Suppressor macrophage treated with lipopolysaccharide for 1 hour (primary cell): Measurements from ENCODE around the gene AAK1.
"Not testable (repeated sequence)": the region's sequence is repeated elsewhere in the genome, so short reads cannot be mapped to it uniquely, and the experiment has no call there.

Experiments used
- DNase-seq, 3 donors: peaks; one replicate each; pipeline ENCODE4 v3.0.0-alpha.2; 2020 to 2022

The AAK1 gene

GRCh38 chr2:69624131-69624530 is 19.4 kb downstream of the AAK1 start:
- peak; percentile 29 to 73 (median 67) for DNase-seq

DNA sequence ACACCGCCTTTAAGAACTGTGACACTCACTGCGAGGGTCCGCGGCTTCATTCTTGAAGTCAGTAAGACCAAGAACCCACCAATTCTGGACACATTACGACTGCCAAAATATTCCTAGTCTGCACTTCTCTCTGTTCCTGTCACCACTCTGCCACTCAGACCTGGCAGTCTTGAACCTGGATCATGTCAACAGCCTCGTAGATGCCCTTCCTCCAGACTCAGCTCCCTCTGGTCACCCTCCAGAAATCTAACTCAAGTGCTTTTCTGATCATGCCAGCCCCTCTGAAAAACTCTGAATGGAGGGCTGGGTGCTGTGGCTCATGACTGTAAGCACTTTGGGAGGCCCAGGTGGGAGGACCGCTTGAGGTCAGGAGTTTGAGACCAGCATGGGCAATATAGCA is 20.3 kb downstream of the AAK1 start:
- DNase-seq, result no peak

DNA sequence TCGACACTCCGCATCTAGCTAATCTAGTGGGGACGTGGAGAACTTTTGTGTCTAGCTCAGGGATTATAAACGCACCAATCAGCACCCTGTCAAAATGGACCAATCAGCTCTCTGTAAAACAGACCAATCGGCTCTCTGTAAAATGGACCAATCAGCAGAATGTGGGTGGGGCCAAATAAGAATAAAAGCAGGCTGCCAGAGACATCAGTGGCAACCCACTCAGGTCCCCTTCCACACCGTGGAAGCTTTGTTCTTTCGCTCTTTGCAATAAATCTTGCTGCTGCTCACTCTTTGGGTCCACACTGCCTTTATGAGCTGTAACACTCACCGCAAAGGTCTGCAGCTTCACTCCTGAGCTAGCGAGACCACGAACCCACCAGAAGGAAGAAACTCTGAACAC is 20.7 kb downstream of the AAK1 start:
- DNase-seq, result not testable (repeated sequence)

- not testable (repeated sequence) for DNase-seq
These were observed 21.5 kb downstream of the AAK1 start for GRCh38 chr2:69622017-69622540.

DNA sequence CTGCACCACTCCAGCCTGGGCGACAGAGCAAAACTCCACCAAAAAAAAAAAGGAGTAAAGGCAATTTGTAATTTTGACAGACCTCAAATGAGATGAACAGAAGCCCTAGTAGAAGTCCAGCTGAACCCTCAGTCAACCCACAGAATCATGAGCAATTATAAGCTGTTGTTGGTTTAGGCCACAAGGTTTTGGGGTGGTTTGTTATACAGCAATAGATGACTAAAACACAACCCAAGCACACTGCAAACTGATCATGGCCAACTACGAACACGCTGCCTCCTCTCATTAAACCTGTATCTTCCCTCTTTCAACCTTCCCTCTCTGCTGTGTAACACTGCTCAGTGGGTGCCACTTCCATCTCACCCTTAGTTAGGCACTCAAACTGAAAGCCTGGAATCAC is 22.1 kb downstream of the AAK1 start:
- DNase-seq, result no peak

GRCh38 chr2:69620870-69621269 is 22.7 kb downstream of the AAK1 start:
- DNase-seq, result no peak

- no peak for DNase-seq
These were observed 23.8 kb downstream of the AAK1 start for GRCh38 chr2:69619725-69620124.

DNA sequence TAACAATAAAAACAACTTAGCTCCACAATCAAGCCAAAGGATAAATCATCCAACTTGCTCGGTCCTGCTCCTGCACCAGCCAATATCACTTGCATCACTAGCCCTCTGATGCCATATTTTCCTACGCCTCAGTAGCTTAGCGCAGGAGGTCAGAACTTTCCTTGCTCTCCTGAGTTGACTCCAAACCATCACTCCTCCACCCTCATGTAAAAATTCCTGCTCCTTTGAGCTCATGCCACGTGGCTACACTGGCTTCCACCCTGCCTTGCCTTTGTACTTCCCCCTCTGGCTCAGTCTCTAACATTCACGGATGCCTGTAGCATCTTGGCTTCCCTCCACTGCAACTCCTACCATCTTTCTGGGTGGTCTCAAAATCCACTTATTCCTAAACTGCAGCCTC is 25.2 kb downstream of the AAK1 start:
- DNase-seq, result peak in 2 of 3 donors; percentile 25 to 39

DNA sequence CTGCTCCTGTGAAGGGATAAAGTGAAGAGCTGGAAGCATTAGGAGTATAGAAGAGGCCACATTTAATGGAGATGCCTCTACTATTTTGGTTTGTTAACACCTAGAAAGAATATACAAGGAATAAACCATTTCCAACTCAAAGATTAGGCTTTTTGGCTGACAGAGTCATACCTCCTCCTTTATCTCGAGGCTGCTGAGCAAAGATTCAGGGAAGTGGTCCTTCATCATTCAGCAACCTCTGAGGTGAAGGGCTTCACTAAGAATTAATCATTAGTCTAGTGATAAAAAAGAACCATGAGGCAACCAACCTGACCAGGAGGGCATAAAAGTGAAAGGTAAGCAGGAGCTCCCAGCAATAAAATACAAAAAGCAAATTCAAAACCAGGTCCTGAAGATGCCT is 25.8 kb downstream of the AAK1 start:
- no peak for DNase-seq

DNA sequence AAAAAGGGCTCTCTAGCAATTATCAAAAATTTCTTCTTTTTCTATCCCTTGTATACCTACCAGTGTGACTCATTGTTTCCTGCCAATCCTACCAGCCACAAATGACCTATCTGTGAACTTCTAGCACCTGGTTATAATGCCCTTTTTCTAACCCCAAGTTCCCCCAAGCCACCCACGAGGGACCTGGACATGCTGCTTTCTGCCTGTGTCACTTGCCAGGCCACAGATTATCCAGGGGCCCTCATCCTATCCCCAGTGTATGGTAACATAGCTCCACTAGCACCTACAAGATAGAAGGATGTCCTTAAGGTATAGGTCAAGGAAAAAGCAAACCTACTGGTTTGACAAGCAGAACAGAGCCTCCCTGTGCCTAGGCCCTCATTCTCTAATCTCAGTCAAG is 26.8 kb downstream of the AAK1 start:
- no peak for DNase-seq

GRCh38 chr2:69615969-69616368 is 27.6 kb downstream of the AAK1 start:
- peak; percentile 43 to 67 (median 44) for DNase-seq

- no peak for DNase-seq
These were observed 28.4 kb downstream of the AAK1 start for GRCh38 chr2:69615078-69615625.

DNA sequence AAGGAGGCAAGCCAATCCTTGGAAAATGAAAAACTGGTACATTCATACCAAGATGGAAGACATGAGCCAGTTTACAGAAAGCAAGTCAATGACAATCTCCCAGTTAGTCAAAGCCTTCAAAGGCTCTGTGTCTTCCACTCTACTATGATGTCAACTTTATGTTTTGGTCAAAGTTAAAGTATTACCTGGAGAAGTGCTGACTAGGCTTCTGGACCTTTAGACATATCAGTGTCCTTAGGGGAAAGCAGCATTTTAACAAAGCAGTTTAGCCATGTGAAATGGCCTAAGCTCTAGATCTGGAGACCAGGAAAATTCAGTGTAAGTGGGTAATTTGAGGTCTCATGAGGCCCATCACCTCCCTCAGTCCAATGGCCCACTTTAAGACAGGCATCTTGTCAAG is 30.8 kb downstream of the AAK1 start:
- DNase-seq, result no peak

GRCh38 chr2:69612200-69612599 is 31.3 kb downstream of the AAK1 start:
- no peak for DNase-seq

DNA sequence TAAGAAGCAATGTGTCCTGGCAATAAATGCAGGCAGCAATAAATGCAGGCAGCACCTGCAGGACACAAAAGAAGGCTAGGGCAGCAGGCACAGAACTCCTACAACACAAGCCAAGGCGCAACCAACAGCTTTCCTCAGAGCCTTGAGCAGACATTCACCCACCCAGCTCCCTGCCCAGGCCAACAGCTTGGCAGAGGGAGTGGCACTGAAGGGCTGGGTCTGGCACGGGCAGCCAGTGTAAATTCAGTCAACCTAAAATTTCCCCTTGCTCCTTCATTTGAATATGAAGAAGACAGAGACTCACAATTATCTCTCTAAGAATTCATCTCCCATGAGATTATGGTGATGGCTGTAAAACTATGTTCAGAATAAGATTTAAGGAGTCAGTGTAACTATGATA is 35.4 kb downstream of the AAK1 start:
- no peak for DNase-seq

DNA sequence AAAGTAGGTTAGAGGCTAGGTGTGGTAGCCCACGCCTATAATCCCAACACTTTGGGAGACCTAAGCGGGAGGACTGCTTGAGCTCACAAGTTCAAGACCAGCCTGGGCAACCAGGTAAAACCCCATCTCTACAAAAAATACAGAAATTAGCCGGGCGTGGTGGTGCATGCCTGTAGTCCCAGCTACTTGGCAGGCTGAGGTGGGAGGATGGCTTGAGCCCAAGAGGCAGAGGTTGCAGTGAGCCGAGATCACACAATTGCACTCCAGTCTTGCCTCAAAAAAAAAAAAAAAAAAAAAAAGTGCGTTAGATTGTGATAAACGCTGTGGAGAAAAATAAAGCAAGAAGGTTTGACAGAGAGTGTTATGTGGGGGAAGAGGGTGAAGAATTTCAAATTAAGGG is 36.8 kb downstream of the AAK1 start:
- not testable (repeated sequence) for DNase-seq

- DNase-seq, result peak; percentile 34 to 50 (median 47)
These were observed 38.3 kb downstream of the AAK1 start for GRCh38 chr2:69605284-69605683.

DNA sequence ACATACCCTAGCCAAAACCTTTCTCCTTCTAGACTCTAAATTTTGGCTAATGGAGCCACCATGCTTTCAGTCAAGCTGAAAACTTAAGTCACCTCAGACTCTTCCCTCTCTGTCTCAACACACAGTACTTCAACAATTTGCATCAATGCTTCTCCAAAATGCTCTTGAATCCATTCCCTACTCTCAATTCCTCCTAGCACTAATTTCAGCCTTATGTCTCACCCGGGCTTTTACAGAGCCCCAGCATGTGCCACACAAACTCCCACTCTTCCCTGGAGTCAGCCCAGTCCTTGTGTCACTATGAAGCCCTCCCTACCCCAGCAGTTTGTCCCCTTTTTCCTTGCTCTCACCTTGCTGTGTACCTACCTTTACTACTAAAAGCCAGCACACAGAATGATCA is 38.7 kb downstream of the AAK1 start:
- DNase-seq, result peak; percentile 68 to 81 (median 79)

DNA sequence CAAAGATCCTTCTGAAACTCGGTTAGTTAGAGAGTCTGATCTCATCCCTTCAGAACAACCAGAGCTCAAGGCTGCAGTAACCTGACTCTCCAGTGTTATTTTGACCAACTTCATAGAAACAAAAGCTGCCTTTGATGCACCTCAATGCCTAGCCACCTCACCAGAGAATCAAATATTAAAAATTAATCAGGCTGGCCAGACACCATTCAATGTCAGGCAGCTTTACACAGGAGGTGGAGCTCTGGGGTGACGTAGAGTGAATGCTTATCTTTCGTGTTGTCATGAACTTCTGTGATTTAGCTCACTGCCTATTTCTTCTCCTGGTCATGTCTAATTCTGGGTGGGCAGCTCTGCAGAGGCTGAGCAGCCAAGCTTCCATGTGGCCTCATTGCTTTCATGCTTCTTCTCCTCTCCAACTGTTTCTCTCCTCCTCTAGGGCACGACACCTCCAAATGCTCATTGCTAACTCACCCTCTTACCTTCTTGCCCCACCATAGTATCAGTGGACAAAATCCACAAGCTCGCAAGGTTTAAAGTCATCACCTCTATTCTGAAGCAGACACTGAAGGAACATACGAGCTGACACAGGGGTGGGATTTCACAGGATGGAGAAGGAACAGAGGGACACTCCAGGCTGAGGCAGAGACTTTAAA is 39.4 kb downstream of the AAK1 start:
- no peak for DNase-seq

GRCh38 chr2:69603146-69603743 is 40.3 kb downstream of the AAK1 start:
- DNase-seq, result no peak

DNA sequence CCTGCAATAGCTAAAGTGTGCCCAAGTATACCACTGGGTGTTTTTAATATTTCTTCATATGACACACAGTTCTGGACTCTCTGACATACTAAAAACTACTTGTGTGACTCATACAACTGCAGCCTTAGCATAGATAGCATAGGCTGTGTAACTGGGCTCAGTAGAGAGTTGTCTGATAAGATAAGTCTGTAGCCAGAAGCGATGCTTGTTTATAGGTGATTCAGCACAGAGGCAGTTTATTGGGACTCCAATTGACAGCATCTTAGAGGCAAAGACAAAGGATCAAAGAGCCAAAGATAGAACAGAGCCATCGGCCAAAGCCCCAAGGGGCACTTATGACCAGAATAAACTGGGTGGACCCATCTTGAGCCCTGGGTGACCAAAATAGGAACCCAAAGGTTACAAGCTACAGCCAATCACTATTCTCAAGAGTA is 42.3 kb downstream of the AAK1 start:
- peak in 2 of 3 donors; percentile 45 to 59 for DNase-seq

DNA sequence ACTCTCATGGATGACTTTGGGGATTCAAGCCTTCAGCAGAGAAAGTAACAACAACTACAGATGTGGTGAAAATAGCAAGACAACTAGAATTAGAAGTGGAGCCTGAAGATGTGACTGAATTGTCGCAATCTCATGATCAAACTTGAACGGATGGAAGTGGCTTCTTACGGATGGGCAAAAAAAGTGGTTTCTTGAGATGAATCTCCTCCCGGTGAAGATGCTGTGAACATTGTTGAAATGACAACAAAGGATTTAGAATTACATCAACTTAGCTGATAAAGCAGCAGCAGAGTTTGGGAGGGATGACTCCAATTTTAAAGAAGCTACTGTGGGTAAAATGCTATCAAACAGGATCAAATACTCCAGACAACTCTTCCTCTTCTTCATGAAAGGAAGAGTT is 43.1 kb downstream of the AAK1 start:
- DNase-seq, result no peak

DNA sequence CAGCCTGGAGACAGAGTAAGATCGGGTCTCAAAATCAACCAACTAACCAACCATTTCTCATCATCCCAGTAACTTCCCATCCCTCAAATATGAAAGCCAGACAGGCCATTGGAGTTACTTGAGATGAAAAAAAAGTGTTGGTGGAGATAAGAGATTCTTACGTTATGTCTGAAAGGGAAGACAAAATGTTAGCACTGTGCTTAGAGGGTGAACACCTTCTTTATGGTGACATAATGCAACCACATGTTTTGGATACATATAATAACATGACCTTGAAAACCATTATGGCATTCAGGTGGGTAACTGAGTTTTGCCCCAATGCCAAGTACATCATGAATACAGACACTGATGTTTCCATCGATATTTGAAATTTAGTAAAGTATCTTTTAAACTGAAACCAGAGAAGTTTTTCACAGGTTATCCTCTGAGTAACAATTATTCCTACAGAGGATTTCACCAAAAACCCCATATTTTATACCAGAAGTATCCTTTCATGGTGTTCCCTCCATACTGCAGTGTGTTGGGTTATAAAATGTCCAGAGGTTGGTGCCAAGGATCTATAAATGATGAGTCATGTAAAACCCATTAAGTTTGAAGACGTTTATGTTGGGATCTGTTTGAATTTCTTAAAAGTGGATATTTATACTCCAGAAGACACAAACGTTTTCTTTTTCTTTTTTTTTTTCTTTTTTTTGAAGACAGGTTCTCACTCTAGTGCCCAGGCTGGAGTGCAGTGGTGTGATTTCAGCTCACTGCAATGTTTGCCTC is 45.5 kb downstream of the AAK1 start:
- DNase-seq, result no peak

DNA sequence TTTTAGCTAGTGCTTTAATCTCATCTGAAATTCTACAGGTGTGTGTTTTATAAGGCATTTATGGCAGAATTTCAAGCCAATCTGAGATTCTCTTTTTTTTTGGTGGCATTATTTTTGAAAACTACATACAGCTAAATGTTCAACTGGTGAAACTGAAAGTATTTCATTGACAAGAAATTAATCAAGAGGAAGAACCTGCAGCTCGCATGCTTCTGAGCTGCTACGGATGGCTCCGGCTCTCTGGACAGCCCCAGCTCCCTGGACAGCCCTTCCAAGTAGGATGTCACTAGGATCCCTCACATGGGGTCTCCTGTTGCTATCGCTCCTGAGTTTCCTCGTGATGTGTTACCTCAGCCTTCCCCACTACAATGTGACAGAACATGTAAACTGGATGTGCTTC is 46.4 kb downstream of the AAK1 start:
- DNase-seq, result no peak
